A549 (cell line): ENCODE results near the gene SLC26A5.

Experiments used
- CEBPB ChIP-seq, 2 experiments: fragments of >200 bp in 1 of 2; sonication (Bioruptor Twin) in 1 of 2; formaldehyde crosslinking in 1 of 2; IDR thresholded peaks; 2 replicates each; pipeline ENCODE4 v1.6.1; 2012 to 2016
- CHD2 ChIP-seq: fragments of 150-350 bp; IDR thresholded peaks from 2 replicates; pipeline ENCODE4 v1.6.1; 2014; ENCODE audit warnings: low read length; ENCODE audit not compliant: partially characterized antibody
- EHMT2 ChIP-seq: fragments of 200-600 bp; sonication (generic); IDR thresholded peaks from 2 replicates; pipeline ENCODE4 v1.6.1; 2016; ENCODE audit warnings: antibody characterized with exemption, low read depth, mild to moderate bottlenecking, moderate library complexity
- EP300 ChIP-seq, 2 experiments: fragments of >200 bp; sonication (Bioruptor Twin); formaldehyde crosslinking; IDR thresholded peaks; 2 replicates in 1 of 2; 3 replicates in 1 of 2; pipeline ENCODE4 v1.6.1; 2016 to 2017
- JUN ChIP-seq, 2 experiments: fragments of >200 bp; sonication (Bioruptor Twin); formaldehyde crosslinking; IDR thresholded peaks; 2 replicates in 1 of 2; 3 replicates in 1 of 2; pipeline ENCODE4 v1.6.1; 2016 to 2017
- MAZ ChIP-seq: fragments of 150-350 bp; IDR thresholded peaks from 2 replicates; pipeline ENCODE4 v1.6.1; 2014; ENCODE audit warnings: antibody characterized with exemption, low read depth, low read length, borderline replicate concordance
- POLR2A ChIP-seq: IDR thresholded peaks from 2 replicates; pipeline ENCODE4 v1.6.1; 2012; ENCODE audit warnings: mild to moderate bottlenecking, low read length
- RAD21 ChIP-seq, 2 experiments: fragments of >200 bp in 1 of 2; sonication (Bioruptor Twin) in 1 of 2; formaldehyde crosslinking in 1 of 2; IDR thresholded peaks in 1 of 2; conservative IDR thresholded peaks in 1 of 2; 2 replicates in 1 of 2; 3 replicates in 1 of 2; pipeline ENCODE4 v1.6.1; 2012 to 2018; ENCODE audit warnings: inconsistent platforms in 1 of 2
- TF ChIP-seq, protein P1 (sequence below): fragments of >200 bp; sonication (Bioruptor Twin); formaldehyde crosslinking; IDR thresholded peaks from 3 replicates; pipeline ENCODE4 v1.5.1; 2016

DNA sequence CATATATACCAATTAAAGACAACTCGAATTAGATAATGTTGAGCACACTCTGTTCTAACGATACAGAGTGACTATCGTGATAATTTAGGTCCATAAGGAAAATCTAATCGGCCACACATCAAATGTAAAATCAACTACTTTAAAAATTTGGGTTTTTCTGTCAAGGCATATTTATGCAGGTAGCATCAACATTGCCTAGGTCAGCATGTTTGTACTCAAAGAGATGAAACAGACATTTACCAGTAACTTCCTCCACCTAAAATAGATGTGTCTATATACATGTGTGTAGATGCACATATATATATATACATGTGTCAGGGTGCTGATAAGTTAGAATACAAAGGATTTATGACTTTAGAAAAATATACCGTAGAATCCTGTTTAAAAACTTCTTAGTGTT is 76.6 kb downstream of the SLC26A5 start:
- TF ChIP-seq CHD2, result no peak
- no peak for TF ChIP-seq EHMT2
- no peak for TF ChIP-seq POLR2A
- no peak for TF ChIP-seq EP300 (IDR thresholded peaks at IDR 0.05)
- no peak for TF ChIP-seq MAZ
- TF ChIP-seq, protein P1, sequence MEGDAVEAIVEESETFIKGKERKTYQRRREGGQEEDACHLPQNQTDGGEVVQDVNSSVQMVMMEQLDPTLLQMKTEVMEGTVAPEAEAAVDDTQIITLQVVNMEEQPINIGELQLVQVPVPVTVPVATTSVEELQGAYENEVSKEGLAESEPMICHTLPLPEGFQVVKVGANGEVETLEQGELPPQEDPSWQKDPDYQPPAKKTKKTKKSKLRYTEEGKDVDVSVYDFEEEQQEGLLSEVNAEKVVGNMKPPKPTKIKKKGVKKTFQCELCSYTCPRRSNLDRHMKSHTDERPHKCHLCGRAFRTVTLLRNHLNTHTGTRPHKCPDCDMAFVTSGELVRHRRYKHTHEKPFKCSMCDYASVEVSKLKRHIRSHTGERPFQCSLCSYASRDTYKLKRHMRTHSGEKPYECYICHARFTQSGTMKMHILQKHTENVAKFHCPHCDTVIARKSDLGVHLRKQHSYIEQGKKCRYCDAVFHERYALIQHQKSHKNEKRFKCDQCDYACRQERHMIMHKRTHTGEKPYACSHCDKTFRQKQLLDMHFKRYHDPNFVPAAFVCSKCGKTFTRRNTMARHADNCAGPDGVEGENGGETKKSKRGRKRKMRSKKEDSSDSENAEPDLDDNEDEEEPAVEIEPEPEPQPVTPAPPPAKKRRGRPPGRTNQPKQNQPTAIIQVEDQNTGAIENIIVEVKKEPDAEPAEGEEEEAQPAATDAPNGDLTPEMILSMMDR, result no peak
- TF ChIP-seq RAD21 (conservative IDR thresholded peaks at IDR 0.05 in 1 of 2, IDR thresholded peaks at IDR 0.05 in 1 of 2), result no peak
- no peak for TF ChIP-seq CEBPB (IDR thresholded peaks at IDR 0.05)
- no peak for TF ChIP-seq JUN (IDR thresholded peaks at IDR 0.05)
